Stimulated activated CD8-positive, alpha-beta memory T cell treated with anti-CD3 and anti-CD28 coated beads, Interleukin-12 subunit alpha, Interleukin-12 subunit beta, amount 100 ng/mL, for 24 hours (primary cell): ENCODE measurements around the gene ARSA.

Experiments used
- DNase-seq: peaks from one replicate; pipeline ENCODE4 v3.0.0-alpha.2; 2020; ENCODE audit errors: extremely low read depth

Gene ARSA

GRCh38 chr22:50604256-50605001 lies 23.5 kb downstream of the ARSA start:
- no peak for DNase-seq

GRCh38 chr22:50603511-50604255 lies 24.3 kb downstream of the ARSA start:
- no peak for DNase-seq

- DNase-seq, result no peak
Measured at GRCh38 chr22:50602338-50602700, 25.6 kb downstream of the ARSA start.

- no peak for DNase-seq
Measured at GRCh38 chr22:50601669-50602337, 26.1 kb downstream of the ARSA start.

- no peak for DNase-seq
Measured at GRCh38 chr22:50600967-50601668, 26.8 kb downstream of the ARSA start.

GRCh38 chr22:50600538-50600937 lies 27.4 kb downstream of the ARSA start, which contains the start of gene MAPK8IP2:
MAPK8IP2 (plus strand) TSS chr22:50600793; CDS start chr22:50600819, 26 bp downstream.
- DNase-seq, result no peak

- peak; percentile 30 for DNase-seq
Measured at GRCh38 chr22:50599816-50600455, 28.0 kb downstream of the ARSA start.

- no peak for DNase-seq
Measured at GRCh38 chr22:50597097-50597496, 30.9 kb downstream of the ARSA start.

- no peak for DNase-seq
Measured at GRCh38 chr22:50595189-50595588, 32.8 kb downstream of the ARSA start.

GRCh38 chr22:50587407-50587806 lies 40.5 kb downstream of the ARSA start:
- no peak for DNase-seq

- DNase-seq, result no peak
Measured at GRCh38 chr22:50586416-50586815, 41.5 kb downstream of the ARSA start.

GRCh38 chr22:50585781-50586180 lies 42.2 kb downstream of the ARSA start:
- no peak for DNase-seq

GRCh38 chr22:50585238-50585637 lies 42.7 kb downstream of the ARSA start:
- DNase-seq, result no peak

- DNase-seq, result no peak
Measured at GRCh38 chr22:50584106-50585096, 43.6 kb downstream of the ARSA start.

- DNase-seq, result no peak
Measured at GRCh38 chr22:50583294-50583861, 44.6 kb downstream of the ARSA start.

- peak; percentile 97 for DNase-seq
Measured at GRCh38 chr22:50582493-50583293, 45.3 kb downstream of the ARSA start, which contains the start of gene CHKB. CHKB (minus strand) TSS chr22:50582849; CDS start chr22:50582781, 68 bp downstream.

- DNase-seq, result no peak
Measured at GRCh38 chr22:50581950-50582492, 45.9 kb downstream of the ARSA start.
